LHCN-M2 (cell line): ENCODE data around the gene PLP2. TPM values are rescaled to one million over a fixed set of nuclear protein-coding genes. Genes with fewer than 3 reads are reported as not detected.
A peak's percentile ranks its signal among the peaks of the same experiment; 100 is the strongest.

Experiments used
- DNase-seq: peaks from one replicate; pipeline ENCODE4 v3.0.0-alpha.2; 2012; ENCODE audit warnings: low read depth
- total RNA-seq: library from RNA; depleted of rRNA; stranded (reverse); fragments of >200 nt; gene quantifications from 2 replicates; pipeline ENCODE4 v1.2.3, GENCODE V29; 2014

The PLP2 gene
- total RNA-seq, 1 experiment from 2014 or later = 83.5 TPM

GRCh38 chrX:49186125-49187027 is 14.7 kb downstream of the PLP2 start, which contains the start of gene PRICKLE3:
Gene PRICKLE3, minus strand, starts transcription at chrX:49186373. Its CDS starts 76 bp downstream, at chrX:49186297.
- DNase-seq = peak; percentile 61

- no peak for DNase-seq
Observed at GRCh38 chrX:49187028-49187394, 15.3 kb downstream of the PLP2 start.

DNA sequence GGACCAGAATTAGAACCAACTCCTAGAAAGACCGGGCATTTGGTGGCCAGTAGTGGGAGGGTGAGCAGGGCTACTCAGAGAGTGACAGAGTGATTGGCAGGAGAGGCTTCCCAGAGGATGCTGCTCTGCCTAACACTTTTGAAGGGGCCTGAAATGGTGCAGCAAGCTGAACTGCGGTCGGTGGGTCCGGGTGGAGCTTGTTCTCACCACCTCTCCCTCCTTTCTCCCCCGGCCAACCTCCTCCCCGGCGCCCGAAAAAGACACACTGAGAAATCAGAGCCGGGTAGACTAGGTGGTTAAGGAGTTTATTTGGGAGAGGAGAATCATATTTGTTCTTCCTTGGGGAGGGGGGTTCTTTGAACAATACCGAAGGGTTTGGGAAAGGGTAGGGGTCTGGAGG is 15.8 kb downstream of the PLP2 start:
- no peak for DNase-seq

GRCh38 chrX:49188468-49189076 is 16.9 kb downstream of the PLP2 start:
- DNase-seq = no peak

DNA sequence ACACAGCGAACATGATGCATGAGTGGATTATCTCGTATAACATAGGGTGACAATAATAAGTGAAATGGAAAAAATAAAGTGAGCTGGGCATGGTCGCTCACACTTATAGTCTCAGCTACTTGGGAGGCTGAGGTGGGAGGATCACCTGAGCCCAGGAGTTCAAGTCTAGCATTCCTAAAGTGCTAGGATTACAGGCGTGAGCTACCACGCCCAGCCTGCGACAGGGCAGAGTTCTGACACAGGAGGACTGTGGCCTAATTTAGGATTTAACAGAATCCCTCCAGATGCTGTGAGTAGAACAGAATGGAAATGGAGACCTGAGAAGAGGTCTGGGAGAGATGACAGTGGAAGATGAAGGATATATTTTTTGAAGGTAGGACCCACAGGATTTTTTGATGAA is 17.9 kb downstream of the PLP2 start:
- DNase-seq = no peak

- peak; percentile 98 for DNase-seq
Observed at GRCh38 chrX:49190821-49191573, 19.3 kb downstream of the PLP2 start.

DNA sequence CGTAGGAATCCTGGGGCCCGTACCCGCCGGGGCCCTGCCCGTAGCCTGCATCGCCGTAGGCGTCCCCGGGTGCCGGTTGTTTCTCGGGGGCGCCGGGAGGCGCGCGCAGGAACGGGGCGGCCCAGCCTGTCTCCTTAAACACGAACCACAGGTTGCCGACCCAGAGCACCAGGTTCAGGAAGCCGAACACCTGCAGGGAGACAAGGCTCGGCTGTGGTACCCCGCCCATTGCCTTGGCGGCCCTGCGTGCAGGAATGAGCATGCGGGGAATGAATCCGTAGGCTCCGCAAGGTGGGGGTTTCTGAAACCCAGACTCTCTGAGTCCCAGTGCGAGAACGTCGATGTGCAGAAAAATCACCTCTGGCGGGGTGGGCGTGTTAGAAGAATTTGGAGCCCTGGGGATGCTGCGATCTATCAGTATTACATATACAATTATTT is 19.9 kb downstream of the PLP2 start:
- no peak for DNase-seq

DNA sequence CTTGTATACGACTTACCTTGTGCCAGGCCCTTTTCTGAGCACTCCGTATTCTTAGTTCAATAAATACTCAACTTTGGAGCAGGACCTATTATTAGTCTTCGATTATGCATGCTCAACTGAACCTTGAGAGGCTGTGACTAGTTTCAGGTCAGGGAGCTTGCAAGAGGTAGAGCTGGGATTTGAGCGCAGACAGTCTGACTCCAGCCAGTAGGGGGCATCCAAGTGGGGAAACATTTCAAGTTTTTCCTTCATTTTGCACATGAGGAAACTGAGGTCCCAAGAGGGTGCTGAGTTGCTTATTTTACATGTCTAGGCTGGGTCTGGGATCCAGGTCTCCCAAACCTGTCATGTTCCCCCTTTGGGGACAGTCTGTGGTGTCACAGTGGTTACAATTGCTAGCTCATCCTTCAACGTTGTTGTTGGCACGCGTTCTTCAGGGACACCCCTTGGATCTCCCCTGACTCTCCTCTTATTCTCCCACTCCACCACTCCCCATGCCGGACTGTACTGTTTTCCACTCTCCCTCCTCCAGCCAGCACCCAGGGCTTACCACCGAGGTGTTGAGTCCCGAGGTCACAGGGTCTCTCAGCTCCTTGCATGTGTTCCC is 21.1 kb downstream of the PLP2 start:
- no peak for DNase-seq

DNA sequence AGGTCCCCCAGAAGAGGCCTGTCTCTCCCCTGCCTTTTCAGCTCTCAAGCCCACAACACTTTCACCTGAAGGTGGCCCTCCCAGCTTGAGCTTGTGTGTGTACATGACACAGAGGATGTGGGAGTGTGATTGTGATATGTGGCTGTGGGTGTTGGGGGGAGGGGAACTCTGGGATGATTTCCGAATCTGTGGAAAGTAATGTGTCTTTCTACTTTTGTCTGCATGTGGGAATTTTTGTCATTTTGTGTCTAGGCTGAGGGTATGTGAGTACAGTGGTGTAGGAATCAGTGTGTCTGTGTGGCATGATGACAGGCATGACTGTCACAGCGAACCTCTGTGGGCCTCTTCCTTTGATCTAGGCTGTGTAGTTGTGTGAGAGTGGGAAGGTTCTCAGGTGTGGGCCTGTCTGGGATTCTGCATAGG is 21.9 kb downstream of the PLP2 start:
- no peak for DNase-seq

- DNase-seq = no peak
Observed at GRCh38 chrX:49197543-49198087, 25.9 kb downstream of the PLP2 start.

DNA sequence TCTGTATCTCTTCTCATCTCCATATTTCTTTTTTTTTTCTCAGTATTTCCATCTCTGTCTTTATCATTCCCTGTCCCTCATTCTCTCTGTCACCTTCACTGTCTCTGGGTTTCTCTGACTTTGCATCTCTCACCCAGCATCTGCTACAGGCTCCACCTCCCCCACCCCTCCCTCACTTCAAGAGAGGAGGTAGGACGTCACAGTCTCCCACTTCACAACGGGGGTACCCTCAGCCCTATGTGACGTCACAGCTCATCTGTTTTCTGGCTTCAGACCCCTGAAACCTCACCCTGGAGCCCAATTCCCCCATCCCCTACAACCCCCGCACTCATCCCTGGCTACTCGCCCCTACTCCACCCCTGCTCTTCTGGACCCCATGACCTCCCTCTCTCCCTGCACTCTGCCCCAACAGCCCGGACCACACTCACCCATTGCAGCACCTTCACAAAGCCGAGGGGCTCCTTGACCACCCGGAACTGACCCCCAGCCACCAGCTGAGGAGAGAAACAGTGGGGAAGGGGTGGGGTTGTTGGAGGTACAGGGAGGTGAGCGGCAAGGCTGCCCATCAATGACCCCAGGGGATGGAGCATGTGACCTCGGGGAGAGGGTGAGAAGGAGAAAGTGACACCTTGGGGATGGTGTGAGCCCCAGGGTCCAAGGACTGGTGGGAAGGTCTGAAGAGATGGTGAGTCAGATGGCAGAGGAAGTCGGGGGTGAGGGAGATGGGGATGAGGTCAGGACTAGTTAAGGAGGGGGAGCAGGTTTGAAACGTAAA is 27.0 kb downstream of the PLP2 start:
- no peak for DNase-seq

DNA sequence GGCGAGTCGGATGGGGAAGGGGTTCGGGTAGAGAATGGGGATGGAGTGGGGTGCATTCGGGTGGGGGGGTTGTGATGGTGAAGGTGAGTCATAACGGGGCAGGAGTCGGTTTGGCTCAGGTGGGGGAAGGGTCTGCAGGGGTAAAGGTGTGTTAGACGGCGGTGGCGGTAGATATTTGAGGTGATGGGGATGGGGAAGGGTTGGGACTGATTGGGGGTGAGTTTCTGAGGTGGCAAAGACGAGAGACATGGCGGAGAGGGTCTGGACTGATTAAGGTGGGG is 27.6 kb downstream of the PLP2 start:
- DNase-seq = no peak

DNA sequence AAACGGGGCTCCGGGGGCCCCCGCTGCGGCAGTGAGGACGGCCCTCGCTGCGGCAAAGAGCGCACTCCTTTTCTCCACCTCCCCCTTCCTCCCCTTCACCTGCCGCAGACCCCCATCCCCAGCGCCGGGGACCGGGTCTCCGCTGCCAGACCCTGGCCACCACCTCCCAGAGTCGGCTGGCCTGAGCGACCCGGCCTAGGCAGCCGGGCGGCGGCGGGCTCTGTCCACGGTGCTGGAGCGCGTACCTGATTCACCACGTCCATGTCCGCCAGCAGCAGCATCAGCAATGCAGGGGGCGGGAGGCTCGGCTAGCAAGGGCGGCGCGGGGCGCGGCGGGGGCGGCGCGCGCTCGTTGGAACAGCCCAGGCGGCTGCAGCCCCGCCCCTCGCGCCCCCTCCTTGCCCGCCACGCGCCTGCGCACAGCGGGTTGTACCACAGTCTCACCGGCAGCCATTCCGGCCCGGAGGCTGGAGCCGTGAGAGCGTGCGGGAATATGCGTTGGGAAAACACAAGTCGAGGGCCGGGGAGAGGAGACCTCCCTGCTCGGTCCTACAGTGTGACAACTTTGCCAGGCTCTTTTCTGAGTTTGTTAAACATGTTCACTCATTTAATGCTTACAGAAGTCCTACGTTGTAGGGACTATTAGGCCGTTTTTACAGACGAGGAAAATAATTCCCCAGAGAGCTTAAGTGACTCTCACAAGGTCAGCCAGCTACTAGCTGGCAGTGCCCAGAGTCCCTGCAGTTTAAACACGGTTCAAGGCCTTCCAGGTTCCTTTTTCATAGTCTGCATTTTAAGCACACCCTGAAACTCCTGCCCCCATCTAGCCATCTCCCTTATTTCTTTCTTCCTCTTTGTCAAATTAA is 28.4 kb downstream of the PLP2 start, which contains the start of gene SYP:
Gene SYP, minus strand, starts transcription at position 288 of the 866 bp plus-strand sequence. Its CDS starts 7 bp downstream, at position 281.
- peak; percentile 73 for DNase-seq

DNA sequence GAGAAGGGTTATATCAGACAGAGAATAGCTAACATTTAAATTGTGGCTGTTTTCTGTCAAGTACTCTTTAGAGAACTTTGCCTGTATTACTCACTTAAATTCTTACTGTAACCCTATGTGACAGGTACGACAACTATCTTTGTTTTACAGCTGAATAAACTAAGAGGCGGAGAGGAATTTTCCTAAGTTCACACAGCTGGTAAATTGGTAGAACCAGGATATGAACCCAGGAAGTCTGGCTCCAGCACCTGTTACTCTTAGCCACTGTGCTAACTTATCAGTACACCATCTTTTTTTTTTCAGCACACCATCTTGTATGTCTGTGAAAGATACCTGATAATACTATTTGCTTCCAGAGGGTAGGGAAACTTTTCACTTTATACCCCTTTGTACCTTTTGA is 30.3 kb downstream of the PLP2 start:
- DNase-seq = no peak

- DNase-seq = no peak
Observed at GRCh38 chrX:49203536-49203935, 31.8 kb downstream of the PLP2 start.

- no peak for DNase-seq
Observed at GRCh38 chrX:49204017-49204416, 32.3 kb downstream of the PLP2 start.

- no peak for DNase-seq
Observed at GRCh38 chrX:49204709-49205108, 33.0 kb downstream of the PLP2 start.

GRCh38 chrX:49205443-49205842 is 33.7 kb downstream of the PLP2 start:
- no peak for DNase-seq

DNA sequence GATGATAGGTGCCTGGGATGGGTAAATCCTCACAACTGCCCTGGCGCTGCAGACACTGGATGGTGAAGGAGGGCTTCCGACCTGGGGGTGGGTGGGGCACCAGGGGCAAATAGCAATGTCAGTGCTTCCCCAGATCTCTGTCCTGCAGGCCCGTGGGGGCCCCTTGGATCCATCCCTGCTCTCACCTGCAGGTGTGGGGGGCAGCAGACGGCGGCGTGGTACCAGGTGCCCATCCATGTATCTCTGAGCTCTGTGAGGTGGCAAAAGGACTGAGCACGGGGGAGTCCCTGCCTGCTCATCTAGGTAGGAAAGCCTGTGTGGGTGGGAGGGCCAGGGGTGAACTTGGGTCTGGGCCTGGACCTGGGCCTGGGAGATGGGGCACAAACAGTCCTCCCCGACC is 34.8 kb downstream of the PLP2 start:
- no peak for DNase-seq

DNA sequence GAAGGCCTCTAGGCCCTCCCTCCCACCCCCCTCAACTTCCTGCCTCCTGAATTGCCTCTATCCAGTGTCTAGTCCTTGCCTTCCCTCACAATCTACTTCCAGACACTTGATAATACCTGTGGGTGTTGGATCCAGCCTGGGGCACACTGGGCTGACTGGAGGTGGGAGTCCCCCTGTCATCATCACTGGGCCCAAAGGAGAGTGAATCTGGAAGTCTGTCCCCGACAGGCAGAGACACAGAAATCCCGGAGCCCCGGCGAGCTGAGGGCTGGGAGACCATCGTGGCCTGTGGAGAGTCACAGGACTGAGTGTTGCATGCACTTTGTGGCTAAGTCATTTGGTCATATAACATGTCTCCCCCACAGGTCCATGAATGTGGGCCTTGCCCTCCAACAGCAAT is 36.7 kb downstream of the PLP2 start:
- DNase-seq = no peak
